ENCODE measurements around the gene SLC44A4.
"Not testable (repeated sequence)": the region's sequence is repeated elsewhere in the genome, so short reads cannot be mapped to it uniquely, and the experiment has no call there.

DNA sequence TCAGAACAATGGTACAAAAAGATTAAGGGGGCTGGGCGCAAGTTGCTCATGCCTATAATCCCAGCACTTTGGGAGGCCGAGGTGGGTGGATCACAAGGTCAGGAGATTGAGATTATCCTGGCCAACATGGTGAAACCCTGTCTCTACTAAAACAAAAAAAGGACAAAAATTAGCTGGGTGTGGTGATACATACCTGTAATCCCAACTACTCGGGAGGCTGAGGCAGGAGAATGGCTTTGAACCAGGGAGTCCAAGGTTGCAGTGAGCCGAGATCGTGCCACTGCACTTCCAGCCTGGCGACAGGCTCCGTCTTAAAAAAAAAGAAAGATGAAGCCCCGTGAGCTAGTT is 39.0 kb downstream of the SLC44A4 start:
- TF ChIP-seq, protein P1, sequence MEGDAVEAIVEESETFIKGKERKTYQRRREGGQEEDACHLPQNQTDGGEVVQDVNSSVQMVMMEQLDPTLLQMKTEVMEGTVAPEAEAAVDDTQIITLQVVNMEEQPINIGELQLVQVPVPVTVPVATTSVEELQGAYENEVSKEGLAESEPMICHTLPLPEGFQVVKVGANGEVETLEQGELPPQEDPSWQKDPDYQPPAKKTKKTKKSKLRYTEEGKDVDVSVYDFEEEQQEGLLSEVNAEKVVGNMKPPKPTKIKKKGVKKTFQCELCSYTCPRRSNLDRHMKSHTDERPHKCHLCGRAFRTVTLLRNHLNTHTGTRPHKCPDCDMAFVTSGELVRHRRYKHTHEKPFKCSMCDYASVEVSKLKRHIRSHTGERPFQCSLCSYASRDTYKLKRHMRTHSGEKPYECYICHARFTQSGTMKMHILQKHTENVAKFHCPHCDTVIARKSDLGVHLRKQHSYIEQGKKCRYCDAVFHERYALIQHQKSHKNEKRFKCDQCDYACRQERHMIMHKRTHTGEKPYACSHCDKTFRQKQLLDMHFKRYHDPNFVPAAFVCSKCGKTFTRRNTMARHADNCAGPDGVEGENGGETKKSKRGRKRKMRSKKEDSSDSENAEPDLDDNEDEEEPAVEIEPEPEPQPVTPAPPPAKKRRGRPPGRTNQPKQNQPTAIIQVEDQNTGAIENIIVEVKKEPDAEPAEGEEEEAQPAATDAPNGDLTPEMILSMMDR (IDR thresholded peaks at IDR 0.05; ENCODE audit: low read length): not testable (repeated sequence)
- TF ChIP-seq EZH2 (IDR thresholded peaks at IDR 0.05; ENCODE audit: borderline replicate concordance, low read length): not testable (repeated sequence)

All from OCI-LY1 (cell line).